Testis (tissue), 3 donors: ENCODE measurements around the gene KMT2B. TPM values are rescaled to one million over a fixed set of nuclear protein-coding genes. Genes with fewer than 3 reads are reported as not detected.
"Not testable (repeated sequence)": the region's sequence is repeated elsewhere in the genome, so short reads cannot be mapped to it uniquely, and the experiment has no call there.

ENCODE experiments used
- DNase-seq: peaks from one replicate; pipeline ENCODE4 v3.0.0-alpha.2; 2019
- H3K27ac ChIP-seq, 2 donors: fragments of 200-600 bp; sonication (generic); one replicate each; pipeline ENCODE4 v1.5.1; 2019
- H3K27me3 ChIP-seq: fragments of 200-600 bp; sonication (generic); one replicate; pipeline ENCODE4 v1.5.1; 2019
- H3K36me3 ChIP-seq: fragments of 200-600 bp; sonication (generic); one replicate; pipeline ENCODE4 v1.5.1; 2017; ENCODE audit warnings: low read depth; ENCODE audit errors: missing control alignments
- H3K4me1 ChIP-seq: fragments of 200-600 bp; sonication (generic); one replicate; pipeline ENCODE4 v1.5.1; 2019
- H3K4me3 ChIP-seq, 2 donors: fragments of 200-600 bp; sonication (generic); one replicate each; pipeline ENCODE4 v1.5.1; 2017 to 2019
- H3K9me3 ChIP-seq: fragments of 200-600 bp; sonication (generic); one replicate; pipeline ENCODE4 v1.5.1; 2017
- CTCF ChIP-seq, 3 experiments: fragments of 450-650 bp in 2 of 3; fragments of 200-600 bp in 1 of 3; sonication (generic) in 1 of 3; IDR thresholded peaks; one replicate each; pipeline ENCODE4 v1.5.1; 2016 to 2019; ENCODE audit warnings: antibody characterized with exemption in 3 of 3, mild to moderate bottlenecking in 2 of 3, moderate library complexity in 1 of 3
- POLR2A ChIP-seq: fragments of 450-650 bp; IDR thresholded peaks from one replicate; pipeline ENCODE4 v1.6.1; 2017; ENCODE audit warnings: antibody characterized with exemption, mild to moderate bottlenecking, moderate library complexity
- WGBS, 2 donors: methylation state at CpG; one replicate each; pipeline ENCODE4 v1.1.5; 2018; 5-methylcytosine and 5-hydroxymethylcytosine counted together
- intact Hi-C: fragments of 100-400 bp; cut with DNase I; formaldehyde crosslinking; loops from one replicate; pipeline ENCODE4 v1.15.1; 2023; ENCODE audit warnings: low total_unique reads
- polyA plus RNA-seq: library from polyadenylated mRNA; stranded (reverse); fragments of 350-450 nt; fragmentation: Illumina TruSeq; extraction: RNeasy Lipid Tissue Mini Kit (QIAGEN cat#74804); gene quantifications from one replicate; pipeline ENCODE4 v1.2.3, GENCODE V29; 2014; ENCODE audit warnings: low read depth, low replicate concordance; ENCODE audit not compliant: insufficient read depth
- total RNA-seq, 2 donors: library from RNA; depleted of rRNA; stranded (reverse); fragments of >200 nt; gene quantifications; one replicate each; pipeline ENCODE4 v1.2.3, GENCODE V29; 2016

Gene KMT2B
- total and polyA plus RNA-seq, 3 donors from 2014 or later, result 73.3 to 110 (median 109) TPM

DNA sequence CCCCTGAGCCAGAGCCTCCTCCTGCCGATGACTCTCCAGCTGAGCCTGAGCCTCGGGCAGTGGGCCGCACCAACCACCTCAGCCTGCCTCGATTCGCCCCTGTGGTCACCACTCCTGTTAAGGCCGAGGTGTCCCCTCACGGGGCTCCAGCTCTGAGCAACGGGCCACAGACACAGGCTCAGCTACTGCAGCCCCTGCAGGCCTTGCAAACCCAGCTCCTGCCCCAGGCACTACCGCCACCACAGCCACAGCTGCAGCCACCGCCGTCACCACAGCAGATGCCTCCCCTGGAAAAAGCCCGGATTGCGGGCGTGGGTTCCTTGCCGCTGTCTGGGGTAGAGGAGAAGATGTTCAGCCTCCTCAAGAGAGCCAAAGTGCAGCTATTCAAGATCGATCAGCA, 3.6 kb downstream of the KMT2B start:
- DNase-seq, result no peak
- TF ChIP-seq CTCF (IDR thresholded peaks at IDR 0.05) (no peak), POLR2A (no peak)
- WGBS, 2 donors, result 86 to 93% methylated on average over 6 to 16 of the region's 16 CpGs
- no peaks in the 10 kb centered on the region for H3K36me3 ChIP-seq
- no peak overlapping the region for H3K27ac ChIP-seq
- intact Hi-C loops, result no loop called here
- H3K27me3 ChIP-seq, result no peaks in the 10 kb centered on the region
- H3K4me1 ChIP-seq, result peaks cover 15% of the 10 kb centered on the region
- no peaks in the 10 kb centered on the region for H3K9me3 ChIP-seq
- no peak overlapping the region for H3K4me3 ChIP-seq

GRCh38 chr19:35722461-35722860, 4.7 kb downstream of the KMT2B start:
- no peak for TF ChIP-seq CTCF (IDR thresholded peaks at IDR 0.05)
- no peak for TF ChIP-seq POLR2A
- Histone ChIP-seq H3K36me3 (no peaks in the 10 kb centered on the region), H3K9me3 (no peaks in the 10 kb centered on the region), H3K27ac (no peak overlapping the region), H3K4me3 (no peak overlapping the region), H3K27me3 (no peaks in the 10 kb centered on the region), H3K4me1 (peaks cover 15% of the 10 kb centered on the region)
- WGBS, 2 donors, result 93 to 97% methylated on average over 13 to 14 of the region's 14 CpGs
- no peak for DNase-seq
- intact Hi-C loops, result no loop called here

DNA sequence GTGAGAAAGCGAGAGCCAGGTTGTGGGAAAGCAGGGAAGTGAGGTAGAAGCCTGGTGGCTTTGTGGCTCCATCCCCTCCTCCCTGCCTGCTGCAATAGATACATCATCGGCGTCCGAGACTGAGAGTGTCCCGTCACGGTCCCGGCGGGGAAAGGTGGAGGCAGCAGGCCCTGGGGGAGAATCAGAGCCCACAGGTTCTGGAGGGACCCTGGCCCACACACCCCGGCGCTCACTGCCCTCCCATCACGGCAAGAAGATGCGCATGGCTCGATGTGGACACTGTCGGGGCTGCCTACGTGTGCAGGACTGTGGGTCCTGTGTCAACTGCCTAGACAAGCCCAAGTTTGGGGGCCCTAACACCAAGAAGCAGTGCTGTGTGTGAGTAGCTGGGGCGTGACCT, 5.1 kb downstream of the KMT2B start:
- intact Hi-C loops, result no loop called here
- no peak for DNase-seq
- Histone ChIP-seq H3K4me1 (peaks cover 15% of the 10 kb centered on the region), H3K27ac (no peak overlapping the region), H3K36me3 (no peaks in the 10 kb centered on the region), H3K9me3 (no peaks in the 10 kb centered on the region), H3K4me3 (no peak overlapping the region), H3K27me3 (no peaks in the 10 kb centered on the region)
- no peak for TF ChIP-seq CTCF (IDR thresholded peaks at IDR 0.05)
- TF ChIP-seq POLR2A, result no peak
- 93 to 94% methylated on average over 14 to 16 of the region's 16 CpGs for WGBS, 2 donors

GRCh38 chr19:35723671-35724070, 5.9 kb downstream of the KMT2B start:
- no peak for DNase-seq
- TF ChIP-seq CTCF (IDR thresholded peaks at IDR 0.05) (no peak), POLR2A (no peak)
- Histone ChIP-seq H3K27me3 (no peaks in the 10 kb centered on the region), H3K4me1 (peaks cover 15% of the 10 kb centered on the region), H3K9me3 (no peaks in the 10 kb centered on the region), H3K27ac (no peak overlapping the region), H3K36me3 (no peaks in the 10 kb centered on the region), H3K4me3 (no peak overlapping the region)
- WGBS, 2 donors, result 95 to 98% methylated on average over 18 to 24 of the region's 24 CpGs
- intact Hi-C loops, result no loop called here

GRCh38 chr19:35724132-35724531, 6.3 kb downstream of the KMT2B start:
- intact Hi-C loops, H3K27me3 ChIP-seq, H3K9me3 ChIP-seq, H3K4me3 ChIP-seq, H3K36me3 ChIP-seq, DNase-seq, H3K27ac ChIP-seq: not testable (repeated sequence)
- H3K4me1 ChIP-seq, result peaks cover 11% of the 10 kb centered on the region
- 88 to 92% methylated on average over 7 of the region's 7 CpGs for WGBS, 2 donors
